DOHH2 (cell line): ENCODE data around the gene ZBTB45.

Experiments
- CTCF ChIP-seq: fragments of 200-600 bp; sonication (generic); IDR thresholded peaks from one replicate; pipeline ENCODE4 v1.5.1; 2014; ENCODE audit warnings: antibody characterized with exemption, mild to moderate bottlenecking, low read depth, low read length; ENCODE audit not compliant: poor library complexity, severe bottlenecking
- EZH2phosphoT487 ChIP-seq: fragments of 200-600 bp; sonication (generic); IDR thresholded peaks from 2 replicates; pipeline ENCODE4 v1.6.1; 2017; ENCODE audit warnings: borderline replicate concordance, mild to moderate bottlenecking, antibody characterized with exemption, low read length, moderate library complexity, mixed read lengths

GRCh38 chr19:58475714-58476497, 43.7 kb downstream of the ZBTB45 start, which contains the start of gene ZNF446:
- TF ChIP-seq CTCF (no peak), EZH2phosphoT487 (no peak)
